Naive B cell (primary cell): ENCODE results near the gene KLF9. TPM values are rescaled to one million over a fixed set of nuclear protein-coding genes. Genes with fewer than 3 reads are reported as not detected.

Experiments used
- ATAC-seq, 2 donors: fragments of 150-1000 bp; cut with Tn5 transposase; 2 replicates each; pipeline ENCODE4 v1.10.0; 2021; ENCODE audit warnings: low read depth in 2 of 2, mild to moderate bottlenecking in 2 of 2, moderate library complexity in 2 of 2
- DNase-seq: peaks from one replicate; pipeline ENCODE4 v3.0.0; 2022
- H3K27ac Mint-ChIP-seq, 6 donors: one replicate each; pipeline ENCODE4 v1.8.0; 2020 to 2022; ENCODE audit warnings: mild to moderate bottlenecking in 6 of 6, mixed read lengths in 6 of 6, moderate library complexity in 5 of 6, inconsistent platforms in 2 of 6
- H3K27me3 Mint-ChIP-seq, 3 donors: one replicate each; pipeline ENCODE4 v1.8.0; 2021 to 2022; ENCODE audit warnings: mixed read lengths in 3 of 3, mild to moderate bottlenecking in 1 of 3
- H3K36me3 Mint-ChIP-seq, 2 donors: one replicate each; pipeline ENCODE4 v1.8.0; 2020 to 2022; ENCODE audit warnings: mixed read lengths in 2 of 2, inconsistent platforms in 1 of 2, mild to moderate bottlenecking in 1 of 2
- H3K4me1 Mint-ChIP-seq, 3 donors: one replicate each; pipeline ENCODE4 v1.8.0; 2020 to 2022; ENCODE audit warnings: mixed read lengths in 3 of 3, inconsistent platforms in 1 of 3, mild to moderate bottlenecking in 1 of 3, moderate library complexity in 1 of 3
- H3K4me3 Mint-ChIP-seq, 8 donors: one replicate each; pipeline ENCODE4 v1.8.0; 2020 to 2022; ENCODE audit warnings: mild to moderate bottlenecking in 8 of 8, mixed read lengths in 8 of 8, moderate library complexity in 8 of 8, inconsistent platforms in 2 of 8
- H3K9me3 Mint-ChIP-seq, 7 donors: one replicate each; pipeline ENCODE4 v1.8.0; 2020 to 2022; ENCODE audit warnings: mixed read lengths in 7 of 7, mild to moderate bottlenecking in 5 of 7, inconsistent platforms in 2 of 7, moderate library complexity in 1 of 7
- polyA plus RNA-seq, 6 donors: library from polyadenylated mRNA; unstranded; fragments of 300-500 nt; fragmentation: Illumina TruSeq; gene quantifications; one replicate each; pipeline ENCODE4 v1.2.3, GENCODE V29; 2021; ENCODE audit warnings: low read depth in 6 of 6

KLF9 gene
- polyA plus RNA-seq, 6 donors from 2014 or later: 3.4 to 5.9 (median 4.8) TPM; not detected in 1

DNA sequence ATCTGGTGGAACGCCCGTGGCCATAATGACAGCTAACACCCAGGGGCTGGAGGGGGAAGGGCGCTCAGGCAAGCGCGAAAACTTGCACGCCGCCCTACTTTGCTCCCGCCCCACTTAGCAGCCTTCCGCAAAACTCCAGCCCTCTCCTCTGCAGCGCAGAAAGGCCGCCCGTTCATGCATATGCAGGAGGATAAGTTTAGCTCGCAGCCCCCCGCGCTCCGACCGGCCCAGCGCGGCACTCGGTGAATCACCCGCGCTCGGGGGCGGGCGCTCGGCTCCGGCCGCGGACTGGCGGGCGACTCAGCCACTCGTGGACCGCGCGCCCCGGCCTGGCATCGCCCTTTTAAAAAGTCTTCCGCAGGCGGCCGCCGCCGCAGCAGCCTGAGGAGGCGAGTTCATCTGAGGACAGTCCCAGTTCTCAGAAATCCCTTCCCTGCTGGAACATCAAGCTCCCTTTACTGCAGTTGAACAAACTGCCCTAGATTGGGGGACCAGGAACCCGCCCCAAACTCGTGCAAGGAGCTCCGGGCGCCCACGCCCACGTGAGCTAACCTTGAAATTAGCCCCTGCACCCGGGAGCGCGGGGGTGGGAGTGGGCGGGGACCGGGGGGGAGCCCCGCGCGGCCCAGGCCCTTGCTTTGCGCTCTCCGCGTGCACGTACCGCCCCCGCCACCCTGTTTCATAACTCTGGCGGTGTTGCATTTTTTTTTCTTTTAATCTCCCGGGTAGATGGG lies 4.5 kb upstream of the KLF9 start:
- Mint-ChIP-seq H3K27me3 (no peaks in the 10 kb centered on the region), H3K4me3 (peak overlapping the region; percentile 89 to 98 (median 98)), H3K9me3 (no peaks in the 10 kb centered on the region), H3K36me3 (no peaks in the 10 kb centered on the region), H3K27ac (peak overlapping the region; percentile 98 to 100 (median 100)), H3K4me1 (peaks cover 34 to 47% (median 45%) of the 10 kb centered on the region in 3 donors)
- ATAC-seq (peak; percentile 46 to 48), DNase-seq (peak; percentile 90)

DNA sequence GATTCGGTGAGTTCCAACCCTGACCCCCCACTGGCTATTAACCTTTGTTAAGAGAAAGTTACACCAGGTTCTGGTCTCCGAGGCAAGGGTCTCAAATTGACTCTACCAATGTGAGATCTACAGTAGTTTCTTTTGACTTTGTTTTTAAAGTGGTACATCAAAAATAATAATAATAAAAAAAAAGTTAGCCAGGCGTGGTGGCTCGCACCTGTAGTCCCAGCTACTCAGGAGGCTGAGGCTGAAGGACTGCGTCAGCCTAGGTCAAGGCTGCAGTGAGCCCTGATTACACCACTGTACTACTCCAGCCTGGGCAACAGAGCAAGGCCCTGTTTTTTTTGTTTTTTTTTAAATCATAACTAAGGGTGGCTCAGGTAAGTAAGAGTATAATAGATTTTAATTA lies 1.0 kb upstream of the KLF9 start:
- H3K27ac Mint-ChIP-seq: peak overlapping the region in 2 of 6 donors; percentile 77 to 99
- H3K36me3 Mint-ChIP-seq: no peaks in the 10 kb centered on the region
- ATAC-seq (no peak), DNase-seq (no peak)
- peak overlapping the region in 1 of 8 donors; percentile 100 for H3K4me3 Mint-ChIP-seq
- H3K9me3 Mint-ChIP-seq: no peaks in the 10 kb centered on the region
- peaks cover 38 to 46% (median 41%) of the 10 kb centered on the region in 3 donors for H3K4me1 Mint-ChIP-seq
- H3K27me3 Mint-ChIP-seq: no peaks in the 10 kb centered on the region

DNA sequence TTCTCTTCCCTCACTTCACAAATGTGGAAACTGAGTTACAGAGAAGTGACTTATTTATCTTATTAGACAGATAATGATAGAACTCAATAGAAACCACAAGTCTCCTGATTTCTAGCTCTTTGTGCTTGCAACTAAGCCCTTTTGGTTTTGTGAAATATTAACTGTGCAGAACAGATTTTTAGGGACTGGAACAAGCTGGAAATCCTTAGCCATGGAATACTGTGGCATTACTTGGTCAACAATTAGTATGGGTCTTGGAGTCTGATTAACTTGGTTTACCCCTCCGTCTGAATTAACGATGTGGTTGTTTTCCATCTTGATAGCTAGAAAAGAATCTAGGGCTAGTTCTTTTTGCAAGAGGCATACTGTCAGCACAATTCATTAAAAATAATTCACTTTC lies 584 bp upstream of the KLF9 start:
- Mint-ChIP-seq H3K27me3 (no peaks in the 10 kb centered on the region), H3K36me3 (no peaks in the 10 kb centered on the region), H3K27ac (peak overlapping the region in 4 of 6 donors; percentile 27 to 100 (median 99)), H3K9me3 (no peaks in the 10 kb centered on the region), H3K4me1 (peaks cover 42 to 47% (median 43%) of the 10 kb centered on the region in 3 donors), H3K4me3 (peak overlapping the region in 5 of 8 donors; percentile 92 to 100 (median 99))
- DNase-seq: no peak
- ATAC-seq: no peak

DNA sequence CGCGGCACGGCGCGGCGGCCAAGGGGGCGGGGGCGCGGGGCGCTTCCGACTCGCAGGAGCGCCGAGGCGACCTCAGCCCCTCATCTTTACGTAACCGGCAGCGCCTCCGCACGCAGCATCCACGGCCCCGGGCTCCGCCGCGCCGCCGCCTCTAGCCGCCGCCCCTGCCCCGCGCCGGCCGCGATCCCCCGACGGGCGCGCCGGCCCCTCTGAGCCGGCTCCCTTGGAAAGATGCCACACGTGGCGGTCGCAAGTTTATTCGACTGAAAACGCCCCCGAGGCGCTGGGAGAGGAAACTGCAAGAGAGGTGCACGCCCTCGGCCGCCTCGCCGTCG lies 1.0 kb downstream of the KLF9 start:
- Mint-ChIP-seq H3K27ac (peak overlapping the region; percentile 99 to 100 (median 100)), H3K36me3 (no peaks in the 10 kb centered on the region), H3K27me3 (no peaks in the 10 kb centered on the region), H3K4me1 (peaks cover 33 to 45% (median 41%) of the 10 kb centered on the region in 3 donors), H3K4me3 (peak overlapping the region; percentile 92 to 100 (median 98)), H3K9me3 (no peaks in the 10 kb centered on the region)
- no peak for DNase-seq
- ATAC-seq: peak; percentile 40

DNA sequence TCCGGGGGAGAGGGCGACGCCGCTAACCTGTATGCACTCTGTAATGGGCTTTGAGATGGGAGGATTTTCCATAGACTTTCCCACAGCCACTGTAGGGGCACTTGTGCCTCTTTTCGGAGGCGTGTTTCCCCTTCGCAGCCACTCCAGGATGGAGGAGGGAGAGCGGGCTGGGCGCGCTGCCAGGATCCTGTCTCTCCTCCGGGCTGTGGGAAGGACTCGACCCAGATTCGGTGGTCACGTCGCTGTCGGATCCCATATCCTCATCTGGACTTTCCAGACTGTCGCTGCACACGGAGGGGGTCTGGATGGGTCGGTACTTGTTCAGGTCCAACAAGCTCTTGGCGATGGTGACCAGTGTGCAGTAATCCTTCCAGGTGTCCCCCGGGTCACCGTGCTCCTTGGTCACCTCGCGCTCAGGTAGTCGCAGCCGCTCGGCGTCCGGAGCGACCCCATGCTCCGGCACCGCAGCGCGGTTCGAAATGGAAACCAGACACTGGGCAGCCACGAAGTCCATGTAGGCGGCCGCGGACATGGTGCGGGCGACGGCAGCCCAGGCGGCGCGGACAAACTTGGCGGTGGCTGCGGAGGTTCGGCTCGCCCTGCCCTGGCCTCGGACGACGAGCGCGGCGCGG lies 1.5 kb downstream of the KLF9 start:
- H3K9me3 Mint-ChIP-seq: no peaks in the 10 kb centered on the region
- peak; percentile 27 for DNase-seq
- H3K27me3 Mint-ChIP-seq: no peaks in the 10 kb centered on the region
- peak overlapping the region; percentile 92 to 100 (median 98) for H3K4me3 Mint-ChIP-seq
- H3K36me3 Mint-ChIP-seq: no peaks in the 10 kb centered on the region
- no peak for ATAC-seq
- peak overlapping the region; percentile 94 to 99 (median 96) for H3K27ac Mint-ChIP-seq
- peaks cover 31 to 45% (median 39%) of the 10 kb centered on the region in 3 donors for H3K4me1 Mint-ChIP-seq

DNA sequence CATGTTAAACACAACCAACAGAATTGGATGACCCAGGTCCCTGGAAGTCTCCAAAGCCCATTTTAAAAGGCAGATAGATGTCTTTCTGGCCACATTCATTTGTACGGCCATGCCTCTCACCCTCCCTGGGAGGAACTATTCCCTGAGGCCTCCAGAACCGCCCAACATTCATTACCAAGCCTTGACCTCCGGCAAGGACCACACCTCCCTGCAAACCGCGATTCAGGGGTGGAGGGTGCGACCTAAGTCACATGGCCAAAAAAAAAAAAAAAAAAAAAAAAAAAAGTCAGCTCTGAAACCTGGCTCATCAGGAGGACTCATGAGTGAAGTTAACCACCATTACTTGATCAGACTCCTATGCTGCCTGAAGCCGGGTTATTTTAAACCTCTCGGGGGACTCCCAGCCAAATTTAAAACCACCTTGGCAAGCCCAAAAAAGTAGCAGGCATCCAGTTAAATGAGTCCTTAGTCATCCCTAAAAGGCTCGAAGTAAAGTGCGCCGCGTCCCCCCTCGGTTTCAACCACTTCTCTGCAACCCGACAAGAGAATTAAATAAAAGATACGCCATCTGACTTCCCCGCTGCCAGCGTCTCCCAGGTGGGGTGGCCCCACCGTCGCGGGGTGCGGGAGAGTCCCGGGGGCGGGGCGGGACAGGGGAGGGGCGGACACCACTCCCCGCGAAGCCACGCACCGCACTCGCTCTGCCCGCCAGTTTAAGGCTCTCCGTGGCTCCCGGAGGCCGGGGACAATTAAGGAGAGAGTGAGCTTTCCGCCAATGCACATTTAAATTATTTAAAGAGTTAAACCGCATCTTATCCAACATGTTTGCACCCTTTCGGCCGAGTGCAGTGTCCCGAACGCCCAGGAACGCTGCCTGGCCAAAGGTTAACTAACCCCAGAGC lies 2.3 kb downstream of the KLF9 start:
- H3K27me3 Mint-ChIP-seq: no peaks in the 10 kb centered on the region
- no peaks in the 10 kb centered on the region for H3K36me3 Mint-ChIP-seq
- peak overlapping the region; percentile 92 to 100 (median 98) for H3K4me3 Mint-ChIP-seq
- peak; percentile 54 for DNase-seq
- peak overlapping the region; percentile 94 to 99 (median 96) for H3K27ac Mint-ChIP-seq
- ATAC-seq: peak; percentile 16 to 17
- peaks cover 39 to 52% (median 47%) of the 10 kb centered on the region in 3 donors for H3K4me1 Mint-ChIP-seq
- H3K9me3 Mint-ChIP-seq: no peaks in the 10 kb centered on the region

DNA sequence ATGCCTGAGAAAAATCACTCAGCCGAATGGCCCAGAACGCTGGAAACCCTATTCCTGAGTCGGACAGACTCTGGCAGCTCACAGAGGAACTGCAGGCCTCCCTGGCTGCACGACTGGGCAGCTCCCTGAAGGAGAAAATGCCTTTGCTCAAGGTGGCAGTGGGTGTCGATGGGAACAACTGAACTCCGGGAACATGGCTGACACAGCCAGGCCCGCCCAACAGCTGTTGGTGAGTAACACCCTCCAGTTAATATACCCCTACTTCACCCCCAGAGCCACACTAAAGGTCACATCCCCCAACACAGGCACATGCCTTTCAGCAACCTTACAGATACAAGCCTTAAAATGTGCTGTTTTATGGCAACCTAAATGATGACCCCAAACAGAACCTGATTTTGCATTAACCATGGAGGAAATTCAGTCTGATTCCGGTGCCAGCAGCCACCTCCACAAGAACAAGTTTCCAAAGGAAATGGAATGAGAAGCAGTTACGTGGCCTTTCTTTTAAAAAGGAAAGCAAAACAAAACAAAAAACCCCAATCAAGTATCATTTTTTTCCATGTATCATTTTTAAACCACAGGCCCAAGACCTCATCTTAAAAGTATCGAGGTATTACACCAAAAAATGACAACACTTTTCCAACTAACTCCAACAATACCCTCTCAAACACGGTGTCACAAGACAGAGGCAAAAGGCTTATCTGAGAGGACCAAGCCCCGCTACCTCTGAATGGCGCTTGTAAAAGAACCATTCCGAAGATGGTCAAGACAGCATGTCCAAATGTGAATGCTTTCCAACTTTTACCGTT lies 3.1 kb downstream of the KLF9 start:
- no peaks in the 10 kb centered on the region for H3K9me3 Mint-ChIP-seq
- ATAC-seq (no peak), DNase-seq (peak; percentile 23)
- no peaks in the 10 kb centered on the region for H3K36me3 Mint-ChIP-seq
- H3K27me3 Mint-ChIP-seq: no peaks in the 10 kb centered on the region
- H3K4me1 Mint-ChIP-seq: peaks cover 45 to 60% (median 55%) of the 10 kb centered on the region in 3 donors
- peak overlapping the region; percentile 92 to 100 (median 98) for H3K4me3 Mint-ChIP-seq
- peak overlapping the region; percentile 86 to 99 (median 96) for H3K27ac Mint-ChIP-seq

DNA sequence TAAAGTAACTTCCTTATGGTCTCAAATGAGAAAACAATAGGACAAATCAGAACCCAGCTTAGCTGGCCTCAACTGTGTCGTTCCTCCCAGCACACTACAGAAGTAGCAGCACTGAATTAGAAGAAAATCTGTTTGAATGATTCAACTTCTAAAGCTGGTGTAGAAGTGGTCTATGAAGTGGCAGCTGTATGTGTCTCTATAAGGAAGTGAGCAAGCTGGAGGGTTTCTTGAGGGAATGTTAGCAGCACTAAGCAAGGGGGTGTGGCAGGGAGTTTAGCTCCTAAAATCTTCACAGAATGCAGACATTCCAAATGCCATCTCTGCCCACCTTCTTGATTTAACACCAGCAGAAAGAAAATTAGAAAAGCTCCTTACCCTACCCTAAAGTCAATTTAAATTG lies 4.1 kb downstream of the KLF9 start:
- H3K4me1 Mint-ChIP-seq: peaks cover 52 to 67% (median 65%) of the 10 kb centered on the region in 3 donors
- peak overlapping the region; percentile 85 to 100 (median 98) for H3K4me3 Mint-ChIP-seq
- DNase-seq (no peak), ATAC-seq (no peak)
- no peaks in the 10 kb centered on the region for H3K9me3 Mint-ChIP-seq
- H3K27ac Mint-ChIP-seq: peak overlapping the region in 4 of 6 donors; percentile 53 to 99 (median 78)
- no peaks in the 10 kb centered on the region for H3K36me3 Mint-ChIP-seq
- H3K27me3 Mint-ChIP-seq: no peaks in the 10 kb centered on the region

DNA sequence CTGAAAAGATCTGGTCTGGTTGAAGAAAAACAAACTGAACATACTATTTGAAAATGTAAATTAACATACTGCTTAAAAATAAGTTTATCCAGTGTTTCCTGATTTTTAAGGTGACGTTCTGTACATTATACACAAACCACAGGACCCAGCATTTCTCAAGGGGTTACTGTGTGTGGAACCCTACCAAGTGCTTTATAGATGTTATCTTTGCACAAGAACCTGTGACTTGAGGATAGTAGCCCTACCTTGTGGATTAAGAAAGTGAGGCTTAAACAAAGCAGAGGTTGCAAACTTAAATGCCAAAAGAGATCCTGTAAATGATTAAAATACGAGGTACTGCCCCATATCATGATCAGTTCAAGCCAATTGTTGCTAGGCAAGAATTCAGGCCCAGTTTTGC lies 4.7 kb downstream of the KLF9 start:
- ATAC-seq (no peak), DNase-seq (no peak)
- no peaks in the 10 kb centered on the region for H3K9me3 Mint-ChIP-seq
- H3K36me3 Mint-ChIP-seq: no peaks in the 10 kb centered on the region
- peak overlapping the region in 2 of 8 donors; percentile 16 to 100 for H3K4me3 Mint-ChIP-seq
- H3K27me3 Mint-ChIP-seq: no peaks in the 10 kb centered on the region
- H3K27ac Mint-ChIP-seq: no peak overlapping the region
- H3K4me1 Mint-ChIP-seq: peaks cover 51 to 70% (median 68%) of the 10 kb centered on the region in 3 donors

DNA sequence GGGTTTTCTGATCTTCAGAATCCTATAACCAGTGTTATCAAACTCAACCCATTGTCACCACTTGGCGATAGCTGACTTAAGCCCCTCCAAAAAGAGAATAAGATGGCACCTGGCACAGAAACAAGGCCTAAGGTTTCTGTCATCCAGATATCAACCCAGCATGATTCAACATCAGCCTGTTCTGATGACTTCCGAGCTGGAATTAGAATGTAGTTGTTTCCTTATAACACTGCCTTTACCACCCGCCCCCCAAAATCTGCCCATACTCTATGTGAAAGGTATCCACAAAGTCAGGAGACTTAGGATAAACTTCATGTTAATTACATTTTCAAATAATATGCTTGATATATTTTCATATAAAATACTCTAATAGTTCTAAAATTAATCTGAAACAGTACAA lies 5.2 kb downstream of the KLF9 start:
- Mint-ChIP-seq H3K27ac (no peak overlapping the region), H3K36me3 (no peaks in the 10 kb centered on the region), H3K27me3 (no peaks in the 10 kb centered on the region), H3K9me3 (no peaks in the 10 kb centered on the region), H3K4me3 (no peak overlapping the region), H3K4me1 (peaks cover 47 to 67% (median 64%) of the 10 kb centered on the region in 3 donors)
- ATAC-seq (no peak), DNase-seq (no peak)

DNA sequence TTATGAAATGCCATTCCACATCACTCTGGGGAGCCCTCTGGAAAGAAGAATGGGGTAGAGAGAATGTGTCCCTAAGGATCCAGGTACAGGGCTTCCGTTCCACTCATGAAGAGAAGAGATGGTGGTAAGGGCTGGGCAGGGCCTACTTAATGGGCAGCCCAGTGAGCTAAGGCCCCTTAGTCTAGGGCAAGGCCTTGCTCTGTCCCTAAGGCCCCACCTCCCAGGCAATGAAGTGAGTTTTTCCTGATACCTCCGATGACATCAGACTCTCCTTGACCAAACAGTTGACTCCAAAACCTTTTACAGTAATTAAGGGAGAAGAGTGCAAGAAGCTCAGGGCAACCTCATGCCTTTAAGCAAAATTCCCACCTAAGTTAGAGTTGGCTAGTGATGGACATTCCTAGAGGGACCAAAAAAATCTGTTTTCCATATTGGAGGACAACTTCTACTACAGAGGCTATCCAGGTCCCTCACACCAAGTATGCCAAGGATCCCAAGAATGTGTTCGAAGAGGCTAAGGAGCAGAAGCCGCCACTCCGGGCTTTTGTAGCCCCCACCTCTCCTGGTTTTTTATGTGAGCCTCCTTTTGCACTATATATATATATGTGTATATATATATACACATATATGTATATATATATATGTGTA lies 5.9 kb downstream of the KLF9 start:
- H3K36me3 Mint-ChIP-seq: no peaks in the 10 kb centered on the region
- no peaks in the 10 kb centered on the region for H3K9me3 Mint-ChIP-seq

DNA sequence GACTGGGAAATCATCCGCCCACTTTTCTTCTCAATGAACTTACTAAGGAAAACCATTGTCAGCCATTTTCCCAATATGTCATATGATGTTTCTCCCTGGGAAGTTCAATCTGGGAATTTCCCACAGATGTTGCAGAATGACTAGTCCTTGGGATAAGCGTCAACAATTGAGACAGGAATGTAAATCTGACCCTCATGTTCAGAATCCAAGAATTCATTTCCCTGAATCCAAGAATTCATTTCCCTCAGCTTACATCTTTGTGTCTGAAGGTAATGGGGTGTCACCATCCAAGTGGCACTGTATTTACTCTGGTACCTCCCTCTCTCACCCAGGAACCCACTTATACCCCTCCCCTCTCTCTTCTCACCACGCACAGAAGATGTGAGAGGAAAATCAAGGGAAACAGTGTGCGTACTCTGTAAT lies 7.4 kb downstream of the KLF9 start:
- H3K27ac Mint-ChIP-seq: peak overlapping the region; percentile 33 to 99 (median 92)
- no peaks in the 10 kb centered on the region for H3K36me3 Mint-ChIP-seq
- no peak for DNase-seq
- H3K4me1 Mint-ChIP-seq: peaks cover 43 to 71% (median 68%) of the 10 kb centered on the region in 3 donors
- no peak for ATAC-seq
- H3K9me3 Mint-ChIP-seq: no peaks in the 10 kb centered on the region
- H3K4me3 Mint-ChIP-seq: peak overlapping the region in 6 of 8 donors; percentile 48 to 90 (median 80)
- no peaks in the 10 kb centered on the region for H3K27me3 Mint-ChIP-seq

More for the DNA sequence above, 5.9 kb downstream of the KLF9 start:
- Mint-ChIP-seq H3K4me3 (peak overlapping the region in 2 of 8 donors; percentile 9 to 47), H3K27ac (peak overlapping the region in 2 of 6 donors; percentile 37 to 50), H3K27me3 (no peaks in the 10 kb centered on the region), H3K4me1 (peaks cover 43 to 65% (median 64%) of the 10 kb centered on the region in 3 donors)
- DNase-seq (no peak), ATAC-seq (no peak)
